HG03558 (cell line): ENCODE measurements around the gene CCDC171.

Experiments
- ATAC-seq: cut with Tn5 transposase; IDR thresholded peaks from one replicate; pipeline ENCODE4 v1.9.1; 2021; ENCODE audit warnings: moderate number of reproducible peaks; ENCODE audit not compliant: unreplicated experiment; ENCODE audit errors: extremely low read depth

The CCDC171 gene

DNA sequence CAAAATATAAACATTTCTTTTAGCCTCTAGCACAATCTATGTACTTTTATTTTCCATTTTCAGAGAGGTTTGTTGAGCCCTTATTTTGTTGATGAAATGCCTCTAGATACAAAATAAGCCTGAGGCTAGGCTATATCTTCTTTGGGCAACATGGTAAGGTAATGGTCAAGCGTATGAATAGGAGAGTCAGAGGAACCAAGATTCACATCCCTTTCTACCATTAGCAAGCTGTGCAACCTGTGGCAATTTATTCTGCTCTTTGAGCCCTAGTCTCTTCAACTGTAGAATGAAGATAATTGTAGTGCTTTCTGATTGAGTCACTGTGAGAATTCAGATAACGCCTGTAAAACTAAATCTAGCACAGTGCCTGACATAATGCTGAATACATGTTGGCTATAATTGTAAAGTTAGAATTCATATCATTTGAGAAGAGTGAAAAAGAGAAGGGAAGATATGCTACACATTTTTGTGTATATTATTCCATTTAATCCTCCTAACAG is 412.5 kb downstream of the CCDC171 start:
- no peak for ATAC-seq

DNA sequence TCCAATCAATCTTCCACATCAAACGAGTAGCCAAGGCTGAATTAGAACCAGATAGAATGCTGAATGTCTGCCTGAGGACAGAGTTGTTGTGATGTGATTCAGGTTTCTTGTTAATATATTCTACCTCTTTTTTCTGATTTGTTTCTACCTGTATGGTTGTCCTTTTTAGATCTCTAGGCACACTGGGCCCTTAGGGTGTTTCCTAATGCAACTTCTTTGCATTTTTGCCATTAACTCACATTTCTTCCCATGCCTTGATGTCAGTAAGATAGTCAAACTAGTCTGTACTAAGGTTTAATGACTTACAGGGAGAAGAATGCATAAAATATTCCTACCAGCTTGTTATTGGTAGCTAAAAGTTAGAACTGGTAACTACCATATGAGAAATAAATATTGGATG is 413.6 kb downstream of the CCDC171 start:
- ATAC-seq: no peak

DNA sequence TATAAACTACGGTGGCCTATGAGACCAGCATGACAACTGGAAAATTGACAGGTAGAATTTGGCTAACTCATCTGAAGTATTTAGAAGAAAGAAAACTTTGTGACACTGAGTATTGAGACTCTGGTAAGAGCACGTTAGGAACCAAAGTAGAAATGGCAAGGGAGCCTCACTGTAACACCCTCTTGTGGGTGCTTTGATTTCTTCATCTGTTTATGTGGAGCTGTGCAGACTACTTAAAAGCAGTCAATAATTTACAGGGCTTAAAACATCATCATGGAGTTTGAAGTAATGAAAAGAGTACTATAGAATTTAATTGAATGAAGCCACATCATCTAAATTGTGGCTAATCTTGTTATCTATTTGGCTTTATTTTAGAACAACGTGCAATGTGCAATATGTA is 414.2 kb downstream of the CCDC171 start:
- ATAC-seq: no peak

DNA sequence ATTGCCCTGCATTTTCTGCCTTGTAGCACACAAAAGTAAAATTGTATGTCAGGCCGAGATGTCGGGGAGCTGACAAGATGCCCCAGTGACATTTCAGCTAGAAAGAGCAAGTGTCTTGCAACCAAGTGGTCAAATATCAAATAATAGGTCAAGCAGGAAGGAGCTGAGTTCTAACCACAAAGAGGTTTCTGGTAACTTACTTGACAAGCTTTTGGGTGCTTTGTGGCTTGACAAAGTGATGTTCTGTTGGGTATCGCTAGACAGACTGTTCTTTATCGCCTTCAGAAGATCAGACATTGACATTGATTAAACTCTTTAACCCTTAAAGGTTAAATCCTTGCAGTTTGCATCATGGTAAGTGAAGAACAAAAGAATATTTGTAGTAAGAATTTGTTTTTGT is 419.9 kb downstream of the CCDC171 start:
- no peak for ATAC-seq

DNA sequence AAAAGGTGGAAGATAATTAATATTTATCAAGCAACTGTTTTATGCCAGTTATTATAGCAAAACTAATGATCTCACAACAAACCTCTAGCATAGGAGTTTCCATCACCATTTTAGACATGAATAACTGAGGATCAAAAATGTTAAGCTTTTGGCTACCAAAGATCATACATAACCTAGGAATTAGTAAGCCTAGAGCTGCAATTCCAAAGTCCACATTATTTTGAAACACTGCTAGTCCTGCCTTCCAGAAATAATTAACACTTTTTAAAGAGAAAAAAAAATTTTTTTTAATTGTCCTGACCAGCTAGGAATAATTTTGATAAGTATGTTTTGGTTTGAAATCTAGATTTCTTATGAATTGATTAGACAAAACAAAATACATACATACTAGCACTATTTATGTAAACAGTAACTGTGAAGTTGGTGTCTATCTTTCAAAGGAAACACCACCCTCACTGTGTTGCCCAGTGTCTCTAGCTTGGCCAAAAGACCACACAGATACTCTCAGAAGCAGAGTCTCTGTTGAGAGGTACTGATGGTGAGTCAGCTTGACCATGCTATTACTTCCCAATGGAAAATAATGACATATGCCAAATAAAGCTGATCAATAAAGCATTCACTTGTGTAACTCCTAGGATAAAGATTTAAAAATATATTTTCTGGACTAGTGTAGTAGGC is 422.4 kb downstream of the CCDC171 start:
- no peak for ATAC-seq

DNA sequence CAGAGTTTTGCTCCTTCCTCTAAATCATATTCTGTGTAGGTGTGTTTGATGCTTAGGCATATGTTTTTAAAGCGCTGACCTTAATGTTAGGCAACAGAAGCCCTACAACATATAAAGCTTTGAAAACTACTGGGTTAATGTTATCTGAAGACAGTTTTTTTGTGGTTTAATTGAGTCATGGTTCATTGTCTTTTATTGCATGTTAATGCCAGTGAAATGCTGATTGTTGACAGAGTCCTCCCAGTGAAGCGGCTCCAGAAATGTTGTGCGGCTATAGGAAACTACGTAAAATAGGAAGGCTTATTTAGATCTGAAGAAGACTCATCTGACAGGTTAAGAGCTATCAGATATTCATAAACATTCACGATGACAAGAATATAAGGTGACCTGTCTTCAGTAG is 424.6 kb downstream of the CCDC171 start:
- no peak for ATAC-seq

DNA sequence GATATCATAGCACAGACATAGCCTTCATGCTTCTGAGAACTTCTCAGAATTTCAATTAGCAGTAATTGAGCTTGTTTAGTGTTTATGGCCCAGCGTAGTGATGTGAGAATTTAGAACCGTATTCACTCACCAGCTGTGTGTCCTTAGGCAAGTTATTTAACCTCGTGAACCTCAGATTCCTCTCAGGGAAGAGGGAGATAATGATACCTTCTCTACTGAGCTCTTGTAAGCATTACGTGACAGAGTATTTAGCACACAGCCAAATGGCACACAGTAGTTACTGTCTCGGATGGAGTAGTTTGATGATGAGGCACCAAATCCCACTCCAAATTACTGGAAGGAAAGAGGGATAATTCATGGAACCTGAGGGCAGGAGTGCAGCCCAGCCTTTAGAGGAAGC is 429.3 kb downstream of the CCDC171 start:
- ATAC-seq: no peak

DNA sequence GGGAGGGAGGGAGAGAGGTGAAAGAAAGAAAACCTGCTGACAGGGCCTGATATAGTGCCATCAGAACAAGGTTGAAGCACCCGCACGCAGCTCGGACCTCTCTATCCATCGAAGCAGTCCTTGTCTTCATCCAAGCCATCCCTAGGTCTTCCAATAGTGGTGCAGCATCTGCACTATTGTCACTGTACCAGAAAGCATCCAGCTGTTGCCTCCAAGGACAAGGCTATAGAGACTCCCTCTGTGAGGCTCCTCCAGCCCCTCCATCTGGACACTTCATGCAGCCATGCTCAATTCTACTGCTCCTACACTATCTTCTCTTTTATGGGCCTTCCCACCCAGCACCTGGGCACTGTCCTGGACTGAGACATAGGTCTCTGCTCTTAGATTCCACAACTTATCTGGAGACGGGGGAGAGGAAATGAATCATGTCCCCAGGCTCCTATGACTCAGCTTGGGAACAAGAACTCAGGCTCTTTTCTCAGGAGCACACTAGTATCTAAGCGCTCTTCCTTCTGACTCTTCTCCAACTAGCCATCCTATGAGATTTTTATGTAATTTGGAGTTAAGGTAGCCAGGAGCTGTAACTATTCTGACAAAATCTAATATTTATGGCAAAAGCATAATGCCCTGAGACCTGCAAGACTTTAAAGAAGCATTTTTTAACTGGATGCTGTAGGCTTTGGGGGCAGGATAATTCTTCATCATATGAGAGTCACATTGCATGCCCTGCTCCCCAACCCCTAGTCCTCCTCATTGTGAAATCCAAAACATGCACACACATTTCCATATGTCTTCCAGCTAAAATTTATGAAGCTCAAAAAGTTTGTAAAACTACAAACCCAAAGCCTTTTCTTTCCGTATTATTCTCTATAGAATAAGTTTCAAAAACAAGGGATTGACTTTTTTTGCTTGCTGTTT is 446.8 kb downstream of the CCDC171 start:
- ATAC-seq: no peak

DNA sequence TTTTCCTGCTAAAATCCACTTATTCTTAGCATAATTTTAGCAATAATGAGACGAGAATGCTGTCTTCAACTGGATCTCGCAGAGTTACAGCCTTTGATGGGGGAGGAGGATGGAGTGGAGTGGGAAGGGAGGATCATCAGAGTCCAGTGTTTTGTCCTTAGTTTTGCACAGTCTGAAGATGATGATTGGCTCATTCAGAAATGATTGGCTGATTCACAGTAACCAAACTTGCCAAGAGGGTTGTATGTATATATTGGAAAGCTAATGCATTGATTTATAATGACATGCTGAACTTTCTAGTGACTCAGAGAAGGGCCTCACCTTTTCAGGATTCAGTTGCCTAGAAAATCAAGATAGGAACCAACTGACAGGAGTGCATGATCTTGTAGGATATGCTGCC is 448.0 kb downstream of the CCDC171 start:
- ATAC-seq: no peak

DNA sequence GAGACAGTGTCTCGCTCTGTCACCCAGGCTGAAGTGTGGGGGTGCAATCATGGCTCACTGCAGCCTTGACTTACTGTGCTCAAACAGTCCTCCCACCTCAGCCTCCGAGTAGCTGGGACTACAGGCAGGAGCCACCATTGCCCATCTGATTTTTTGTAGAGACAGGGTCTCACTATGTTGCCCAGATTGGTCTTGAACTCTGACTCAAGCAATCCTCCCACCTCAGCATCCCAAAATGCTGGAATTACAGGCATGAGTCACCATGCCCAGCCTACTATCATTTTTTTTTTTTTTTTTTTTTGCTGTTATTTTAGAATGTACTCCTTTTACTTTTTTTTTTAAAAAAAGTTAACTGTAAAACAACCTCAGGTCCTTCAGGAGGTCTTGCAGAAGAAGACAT is 449.0 kb downstream of the CCDC171 start:
- no peak for ATAC-seq

DNA sequence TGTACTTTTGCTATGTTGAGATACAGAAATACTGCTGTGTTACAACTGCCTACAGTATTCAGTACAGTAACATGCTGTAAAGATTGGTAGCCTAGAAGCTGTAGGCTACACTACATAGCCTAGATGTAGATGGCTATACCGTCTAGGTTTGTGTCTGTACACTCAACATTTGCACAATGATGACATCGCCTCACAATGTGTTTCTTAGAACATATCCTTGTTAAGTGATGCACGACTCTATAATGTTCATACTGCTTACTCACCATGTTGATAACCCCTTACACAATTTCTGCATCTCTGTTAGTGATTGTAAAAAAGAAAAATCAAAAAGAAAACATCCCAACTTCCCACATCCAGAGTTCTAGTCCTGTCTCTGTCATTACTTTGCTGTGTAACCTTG is 450.0 kb downstream of the CCDC171 start:
- ATAC-seq: no peak

DNA sequence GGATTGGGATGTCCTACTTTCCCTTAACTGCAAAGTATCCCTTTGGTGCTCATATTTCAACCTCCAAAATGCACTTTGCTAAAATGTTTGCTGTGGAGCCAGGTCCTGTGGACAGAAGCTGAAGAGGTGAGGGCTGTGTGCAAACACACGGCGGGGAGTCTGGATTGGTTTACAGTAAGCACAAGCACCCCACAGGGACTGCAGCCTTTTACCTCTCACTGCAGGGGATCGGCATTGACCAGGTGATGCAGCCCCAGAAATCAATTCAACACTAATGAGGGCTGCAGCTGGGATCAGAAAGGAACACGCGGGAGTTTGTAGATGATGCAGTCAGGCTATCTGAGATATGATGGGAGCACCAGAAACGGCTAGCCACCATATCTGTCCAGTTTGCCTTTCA is 450.9 kb downstream of the CCDC171 start:
- no peak for ATAC-seq

DNA sequence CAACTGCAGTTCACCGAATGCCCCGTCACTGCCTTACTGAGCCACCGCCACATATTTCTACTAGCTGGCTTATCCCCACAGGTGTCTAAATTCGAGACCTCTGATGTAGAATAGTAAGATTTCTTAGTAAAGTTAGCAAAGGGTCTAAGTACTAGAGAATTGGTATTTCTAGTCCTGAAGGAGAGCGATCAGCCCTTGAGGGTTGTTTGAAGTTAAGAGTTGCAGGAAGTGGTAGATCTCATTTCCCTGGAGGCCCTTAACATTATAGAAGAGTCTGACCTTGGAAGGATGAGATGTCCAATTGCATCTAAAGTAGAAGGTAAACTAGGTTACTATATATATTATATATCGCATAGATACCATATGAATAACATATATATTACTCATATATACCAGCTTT is 451.8 kb downstream of the CCDC171 start:
- no peak for ATAC-seq

DNA sequence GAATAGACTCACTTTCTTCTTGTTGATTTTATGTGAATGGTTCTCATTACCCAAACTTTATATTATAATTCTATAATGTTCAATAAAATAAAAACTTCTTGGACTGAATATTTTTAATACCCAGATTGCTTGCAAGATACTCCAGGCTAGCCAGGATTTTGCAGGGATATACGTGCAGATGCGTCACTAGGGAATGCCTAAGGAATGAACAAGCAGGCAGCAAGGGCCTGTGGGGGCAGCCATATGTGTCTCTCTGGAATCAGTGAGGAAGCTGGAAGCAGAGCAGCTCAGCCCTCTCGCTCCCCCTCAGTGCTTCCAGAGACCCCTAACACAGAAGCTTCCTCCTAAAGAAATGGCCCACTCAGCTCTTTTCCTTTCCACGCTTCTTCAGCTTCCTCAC is 457.4 kb downstream of the CCDC171 start:
- no peak for ATAC-seq

DNA sequence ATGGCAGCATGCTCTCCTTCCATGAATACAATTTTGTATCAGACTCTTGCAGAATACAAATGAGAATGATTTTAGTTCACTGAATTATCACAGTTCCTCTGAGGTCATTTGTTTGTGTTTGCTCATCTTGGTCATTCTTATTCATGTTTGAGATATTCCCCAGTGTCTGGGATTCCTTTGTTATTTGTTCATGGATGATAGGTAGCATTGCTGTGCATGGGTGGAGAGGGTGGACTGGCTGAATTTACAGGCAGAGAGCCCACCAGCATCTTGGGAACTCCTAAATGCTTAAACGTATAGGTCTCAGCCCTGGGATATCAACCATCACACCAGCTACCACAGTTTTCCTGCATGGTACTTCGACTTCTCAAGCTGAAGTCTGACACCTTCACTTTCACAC is 459.8 kb downstream of the CCDC171 start:
- ATAC-seq: no peak

DNA sequence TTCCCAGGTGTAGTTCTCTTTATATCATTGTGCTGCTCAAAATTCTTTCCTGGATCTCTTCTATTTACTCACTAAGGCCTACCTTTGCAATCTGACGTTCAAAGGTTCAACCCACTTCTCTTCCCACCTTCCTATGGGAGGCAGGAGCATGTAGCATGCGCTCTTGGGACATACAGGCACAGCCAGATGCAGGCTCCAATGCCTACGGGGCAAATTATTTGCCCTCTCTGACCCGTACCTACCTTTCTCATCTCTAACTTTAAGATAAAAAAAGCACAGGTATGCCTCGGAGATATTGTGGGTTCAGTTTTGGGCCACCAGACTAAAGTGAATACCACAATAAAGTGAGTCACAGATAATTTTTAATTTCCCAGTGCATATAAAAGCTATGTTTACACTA is 460.5 kb downstream of the CCDC171 start:
- no peak for ATAC-seq

DNA sequence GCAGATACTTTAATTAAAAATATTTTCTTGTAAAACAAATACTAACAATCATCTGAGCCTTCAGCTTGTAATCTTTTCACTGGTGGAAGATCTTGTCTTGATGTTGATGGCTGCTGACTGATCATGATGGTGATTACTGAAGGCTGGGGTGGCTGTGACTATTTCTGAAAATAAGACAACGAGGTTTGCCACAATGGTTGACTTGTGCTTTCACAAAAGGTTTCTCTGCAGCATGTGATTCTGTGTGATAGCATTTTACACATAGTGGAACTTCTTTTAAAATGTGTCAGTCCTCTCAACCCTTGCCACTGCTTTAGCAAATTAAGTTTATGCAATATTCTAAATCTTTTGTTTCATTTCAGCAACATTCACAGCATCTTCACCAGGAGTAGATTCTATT is 461.0 kb downstream of the CCDC171 start:
- ATAC-seq: no peak

DNA sequence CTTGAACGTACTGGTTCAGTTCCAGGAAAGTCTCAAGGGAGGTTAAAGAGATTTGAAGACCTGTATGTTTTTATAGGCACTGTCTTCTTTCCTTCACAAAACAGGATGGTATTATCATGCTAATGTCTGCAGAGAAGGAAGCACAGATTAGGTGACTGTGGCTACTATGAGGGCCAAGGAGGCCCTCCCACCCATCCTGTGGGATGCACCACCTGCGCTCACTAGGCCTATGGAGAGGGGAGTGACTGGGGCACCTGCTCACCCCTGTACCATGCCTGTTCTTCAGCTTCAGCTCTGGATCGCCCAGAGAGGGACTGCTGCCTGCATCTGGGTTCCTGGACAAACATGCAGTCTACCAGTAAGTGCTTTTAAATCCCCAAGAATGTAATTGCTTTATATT is 469.4 kb downstream of the CCDC171 start:
- ATAC-seq: no peak

DNA sequence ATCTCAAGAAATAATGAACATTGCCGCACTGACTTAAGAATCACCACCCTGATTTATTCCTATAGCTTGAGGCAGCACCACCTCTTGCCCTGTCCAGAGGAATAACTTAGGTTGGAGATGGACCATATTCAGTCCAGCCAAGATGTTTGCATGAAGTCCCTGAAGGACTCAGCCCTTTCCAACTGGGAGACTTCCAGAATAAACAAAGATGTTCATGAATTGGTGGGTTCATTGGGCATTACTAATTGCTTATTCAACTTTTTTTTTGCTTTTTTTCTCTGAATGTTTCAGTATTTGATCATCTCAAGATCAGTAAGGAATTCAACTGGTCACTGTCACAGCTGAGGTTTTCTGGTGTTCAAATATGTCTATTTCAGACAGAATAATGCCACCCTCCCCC is 470.6 kb downstream of the CCDC171 start:
- no peak for ATAC-seq
